Colonic mucosa (tissue), 4 donors: ENCODE measurements around the gene SKIC3. TPM values are rescaled to one million over a fixed set of nuclear protein-coding genes. Genes with fewer than 3 reads are reported as not detected.

ENCODE experiments used
- DNase-seq: peaks from one replicate; pipeline ENCODE4 v3.0.0-alpha.2; 2020
- H3K27ac ChIP-seq: fragments of 200-600 bp; one replicate; pipeline ENCODE4 v1.8.0; 2021
- H3K27me3 ChIP-seq: fragments of 200-600 bp; one replicate; pipeline ENCODE4 v1.8.0; 2021
- H3K36me3 ChIP-seq: fragments of 200-600 bp; one replicate; pipeline ENCODE4 v1.8.0; 2021
- H3K4me1 ChIP-seq: fragments of 200-600 bp; one replicate; pipeline ENCODE4 v1.8.0; 2021; ENCODE audit warnings: mild to moderate bottlenecking
- H3K4me3 ChIP-seq: fragments of 200-600 bp; one replicate; pipeline ENCODE4 v1.8.0; 2021
- H3K9ac ChIP-seq, 2 donors: one replicate each; pipeline ENCODE4 v1.7.0; 2013; ENCODE audit warnings: control low read depth in 2 of 2, low read depth in 2 of 2, low read length in 2 of 2
- H3K9me3 ChIP-seq: fragments of 200-600 bp; one replicate; pipeline ENCODE4 v1.8.0; 2021
- intact Hi-C: fragments of 100-400 bp; cut with DNase I; formaldehyde crosslinking; loops from one replicate; pipeline ENCODE4 v1.14.1; 2022
- total RNA-seq, 2 donors: library from RNA; stranded (reverse); fragmentation: NEBNext Ultra II Directional in 1 of 2; extraction: Animal tissue kit (Norgen Biotek cat#: 25700) in 1 of 2; gene quantifications; one replicate each; pipeline ENCODE4 v1.2.1, GENCODE V29; 2021
- TF ChIP-seq, protein P1 (sequence below): fragments of 200-600 bp; IDR thresholded peaks from one replicate; pipeline ENCODE4 v1.8.0; 2022; ENCODE audit warnings: antibody characterized with exemption, mild to moderate bottlenecking
- donor health status: healthy.
- donor health status: DM: no; HTN: no; CAD: no.
- donor health status: DM: no; HTN: no; CAD: no.

SKIC3 gene
- total RNA-seq, 2 donors from 2014 or later = 51.3 to 65.8 TPM

- Histone ChIP-seq H3K4me1 (no peaks in the 10 kb centered on the region), H3K4me3 (no peak overlapping the region), H3K9me3 (no peaks in the 10 kb centered on the region), H3K27me3 (no peaks in the 10 kb centered on the region), H3K27ac (no peak overlapping the region), H3K36me3 (no peaks in the 10 kb centered on the region), H3K9ac (no peak overlapping the region)
- intact Hi-C loops = no loop called here
- TF ChIP-seq, protein P1, sequence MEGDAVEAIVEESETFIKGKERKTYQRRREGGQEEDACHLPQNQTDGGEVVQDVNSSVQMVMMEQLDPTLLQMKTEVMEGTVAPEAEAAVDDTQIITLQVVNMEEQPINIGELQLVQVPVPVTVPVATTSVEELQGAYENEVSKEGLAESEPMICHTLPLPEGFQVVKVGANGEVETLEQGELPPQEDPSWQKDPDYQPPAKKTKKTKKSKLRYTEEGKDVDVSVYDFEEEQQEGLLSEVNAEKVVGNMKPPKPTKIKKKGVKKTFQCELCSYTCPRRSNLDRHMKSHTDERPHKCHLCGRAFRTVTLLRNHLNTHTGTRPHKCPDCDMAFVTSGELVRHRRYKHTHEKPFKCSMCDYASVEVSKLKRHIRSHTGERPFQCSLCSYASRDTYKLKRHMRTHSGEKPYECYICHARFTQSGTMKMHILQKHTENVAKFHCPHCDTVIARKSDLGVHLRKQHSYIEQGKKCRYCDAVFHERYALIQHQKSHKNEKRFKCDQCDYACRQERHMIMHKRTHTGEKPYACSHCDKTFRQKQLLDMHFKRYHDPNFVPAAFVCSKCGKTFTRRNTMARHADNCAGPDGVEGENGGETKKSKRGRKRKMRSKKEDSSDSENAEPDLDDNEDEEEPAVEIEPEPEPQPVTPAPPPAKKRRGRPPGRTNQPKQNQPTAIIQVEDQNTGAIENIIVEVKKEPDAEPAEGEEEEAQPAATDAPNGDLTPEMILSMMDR = no peak
- no peak for DNase-seq
Observed at GRCh38 chr5:95524423-95524822, 30.4 kb downstream of the SKIC3 start.

DNA sequence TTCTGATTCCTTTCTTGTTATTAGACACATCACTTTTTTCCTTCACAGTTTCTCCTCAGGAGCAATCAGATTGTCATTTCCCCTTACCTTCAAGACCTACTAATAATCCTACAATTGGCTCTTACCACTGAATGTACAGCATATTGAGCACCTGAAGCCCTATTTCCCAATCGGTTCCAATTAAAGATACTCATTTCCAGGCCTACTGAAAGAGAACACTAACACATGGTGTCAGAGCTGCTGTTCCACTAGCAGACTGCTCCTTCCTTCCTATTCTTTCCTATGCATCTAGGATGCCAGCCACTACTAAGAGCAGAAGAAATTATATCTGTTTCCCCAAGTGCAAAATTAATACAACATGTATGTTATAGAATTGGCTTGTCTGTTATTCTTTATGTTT lies 34.6 kb downstream of the SKIC3 start:
- TF ChIP-seq, protein P1 = no peak
- Histone ChIP-seq H3K9me3 (no peaks in the 10 kb centered on the region), H3K9ac (no peak overlapping the region), H3K27me3 (no peaks in the 10 kb centered on the region), H3K4me1 (no peaks in the 10 kb centered on the region), H3K27ac (no peak overlapping the region), H3K4me3 (no peak overlapping the region), H3K36me3 (no peaks in the 10 kb centered on the region)
- intact Hi-C loops = no loop called here
- DNase-seq = no peak

GRCh38 chr5:95519681-95520080 lies 35.1 kb downstream of the SKIC3 start:
- H3K4me1 ChIP-seq = no peaks in the 10 kb centered on the region
- H3K27me3 ChIP-seq = no peaks in the 10 kb centered on the region
- TF ChIP-seq, protein P1 = no peak
- H3K4me3 ChIP-seq = no peak overlapping the region
- H3K36me3 ChIP-seq = no peaks in the 10 kb centered on the region
- no peak overlapping the region for H3K9ac ChIP-seq
- no peaks in the 10 kb centered on the region for H3K9me3 ChIP-seq
- intact Hi-C loops = no loop called here
- DNase-seq = no peak
- no peak overlapping the region for H3K27ac ChIP-seq

- H3K9me3 ChIP-seq = no peaks in the 10 kb centered on the region
- TF ChIP-seq, protein P1 = no peak
- intact Hi-C loops = no loop called here
- H3K27me3 ChIP-seq = no peaks in the 10 kb centered on the region
- no peak overlapping the region for H3K27ac ChIP-seq
- DNase-seq = no peak
- H3K9ac ChIP-seq = no peak overlapping the region
- H3K36me3 ChIP-seq = no peaks in the 10 kb centered on the region
- H3K4me3 ChIP-seq = no peak overlapping the region
- H3K4me1 ChIP-seq = no peaks in the 10 kb centered on the region
Observed at GRCh38 chr5:95519151-95519550, 35.6 kb downstream of the SKIC3 start.

DNA sequence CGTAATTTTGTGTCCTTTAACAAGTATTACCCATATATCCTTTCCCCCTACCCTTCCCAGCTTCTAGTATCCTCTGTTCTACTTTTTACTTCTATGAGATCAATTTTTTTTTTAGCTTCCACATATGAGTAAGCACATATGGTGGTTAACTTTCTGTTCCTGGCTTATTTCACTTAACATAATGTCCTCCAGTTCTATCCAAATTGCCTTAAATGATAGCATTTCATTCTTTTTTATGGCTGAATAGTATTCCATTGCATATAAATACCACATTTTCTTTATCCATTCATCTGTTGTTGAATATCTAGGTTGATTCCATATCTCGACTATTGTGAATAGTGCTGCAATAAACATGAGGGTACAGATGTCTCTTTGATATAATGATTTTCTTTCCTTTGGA lies 36.4 kb downstream of the SKIC3 start:
- no peak for DNase-seq
- Histone ChIP-seq H3K9me3 (no peaks in the 10 kb centered on the region), H3K4me3 (no peak overlapping the region), H3K4me1 (no peaks in the 10 kb centered on the region), H3K27me3 (no peaks in the 10 kb centered on the region), H3K9ac (no peak overlapping the region), H3K36me3 (no peaks in the 10 kb centered on the region), H3K27ac (no peak overlapping the region)
- TF ChIP-seq, protein P1 = no peak
- intact Hi-C loops = no loop called here

- Histone ChIP-seq H3K36me3 (peaks cover 3% of the 10 kb centered on the region), H3K27ac (no peak overlapping the region), H3K27me3 (no peaks in the 10 kb centered on the region), H3K4me1 (no peaks in the 10 kb centered on the region), H3K9me3 (no peaks in the 10 kb centered on the region), H3K4me3 (no peak overlapping the region), H3K9ac (no peak overlapping the region)
- TF ChIP-seq, protein P1 = no peak
- no peak for DNase-seq
- intact Hi-C loops = no loop called here
Observed at GRCh38 chr5:95511606-95512005, 43.2 kb downstream of the SKIC3 start.
